Forelimb muscle (tissue), 1 donor: Measurements from ENCODE around the gene LRP3. TPM values are rescaled to one million over a fixed set of nuclear protein-coding genes. Genes with fewer than 3 reads are reported as not detected.
A peak's percentile ranks its signal among the peaks of the same experiment; 100 is the strongest.
"Not testable (repeated sequence)": the region's sequence is repeated elsewhere in the genome, so short reads cannot be mapped to it uniquely, and the experiment has no call there.

Experiments used
- DNase-seq: peaks from one replicate; pipeline ENCODE4 v3.0.0-alpha.2; 2013; ENCODE audit warnings: low read depth
- polyA plus RNA-seq: library from polyadenylated mRNA; unstranded; fragments of 120-200 nt; gene quantifications from one replicate; pipeline ENCODE4 v1.2.1, GENCODE V29; 2013; ENCODE audit not compliant: insufficient read length

The LRP3 gene
- polyA plus RNA-seq, 1 donor = 19.2 TPM

- no peak for DNase-seq
Measured at GRCh38 chr19:33175886-33176669, 18.1 kb upstream of the LRP3 start.

GRCh38 chr19:33176670-33177416, 17.3 kb upstream of the LRP3 start:
- DNase-seq = peak; percentile 90

- DNase-seq = peak; percentile 25
Measured at GRCh38 chr19:33177417-33177979, 16.6 kb upstream of the LRP3 start.

GRCh38 chr19:33186431-33187182, 7.5 kb upstream of the LRP3 start:
- DNase-seq = no peak

- no peak for DNase-seq
Measured at GRCh38 chr19:33187183-33187540, 7.0 kb upstream of the LRP3 start.

GRCh38 chr19:33189453-33189852, 4.7 kb upstream of the LRP3 start:
- DNase-seq = no peak

- DNase-seq = not testable (repeated sequence)
Measured at GRCh38 chr19:33191092-33191491, 3.0 kb upstream of the LRP3 start.

- no peak for DNase-seq
Measured at GRCh38 chr19:33191501-33191900, 2.6 kb upstream of the LRP3 start.

- no peak for DNase-seq
Measured at GRCh38 chr19:33192010-33192409, 2.1 kb upstream of the LRP3 start.

- DNase-seq = no peak
Measured at GRCh38 chr19:33193269-33193864, 763 bp upstream of the LRP3 start.

- DNase-seq = no peak
Measured at GRCh38 chr19:33194532-33194885, 379 bp downstream of the LRP3 start.

- no peak for DNase-seq
Measured at GRCh38 chr19:33194886-33195644, 935 bp downstream of the LRP3 start.

- no peak for DNase-seq
Measured at GRCh38 chr19:33195645-33196347, 1.7 kb downstream of the LRP3 start.

- no peak for DNase-seq
Measured at GRCh38 chr19:33196446-33197193, 2.5 kb downstream of the LRP3 start.

- DNase-seq = no peak
Measured at GRCh38 chr19:33197591-33198000, 3.5 kb downstream of the LRP3 start.

- DNase-seq = no peak
Measured at GRCh38 chr19:33198169-33198568, 4.0 kb downstream of the LRP3 start.

GRCh38 chr19:33199441-33200265, 5.5 kb downstream of the LRP3 start:
- DNase-seq = no peak

GRCh38 chr19:33201473-33201872, 7.3 kb downstream of the LRP3 start:
- no peak for DNase-seq
